ENCODE results near the gene NBDY.

GRCh38 chrX:56857042-56857441 lies 128.0 kb downstream of the NBDY start:
- TF ChIP-seq POLR2A (IDR thresholded peaks at IDR 0.05) (no peak), POLR2AphosphoS5 (IDR thresholded peaks at IDR 0.05) (no peak), EP300 (IDR thresholded peaks at IDR 0.05) (no peak)
- TF ChIP-seq, protein P1, sequence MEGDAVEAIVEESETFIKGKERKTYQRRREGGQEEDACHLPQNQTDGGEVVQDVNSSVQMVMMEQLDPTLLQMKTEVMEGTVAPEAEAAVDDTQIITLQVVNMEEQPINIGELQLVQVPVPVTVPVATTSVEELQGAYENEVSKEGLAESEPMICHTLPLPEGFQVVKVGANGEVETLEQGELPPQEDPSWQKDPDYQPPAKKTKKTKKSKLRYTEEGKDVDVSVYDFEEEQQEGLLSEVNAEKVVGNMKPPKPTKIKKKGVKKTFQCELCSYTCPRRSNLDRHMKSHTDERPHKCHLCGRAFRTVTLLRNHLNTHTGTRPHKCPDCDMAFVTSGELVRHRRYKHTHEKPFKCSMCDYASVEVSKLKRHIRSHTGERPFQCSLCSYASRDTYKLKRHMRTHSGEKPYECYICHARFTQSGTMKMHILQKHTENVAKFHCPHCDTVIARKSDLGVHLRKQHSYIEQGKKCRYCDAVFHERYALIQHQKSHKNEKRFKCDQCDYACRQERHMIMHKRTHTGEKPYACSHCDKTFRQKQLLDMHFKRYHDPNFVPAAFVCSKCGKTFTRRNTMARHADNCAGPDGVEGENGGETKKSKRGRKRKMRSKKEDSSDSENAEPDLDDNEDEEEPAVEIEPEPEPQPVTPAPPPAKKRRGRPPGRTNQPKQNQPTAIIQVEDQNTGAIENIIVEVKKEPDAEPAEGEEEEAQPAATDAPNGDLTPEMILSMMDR (IDR thresholded peaks at IDR 0.05), result no peak
